MCF 10A (cell line): Measurements from ENCODE around the gene HPCAL1. TPM values are rescaled to one million over a fixed set of nuclear protein-coding genes. Genes with fewer than 3 reads are reported as not detected.

Experiments
- BruUV-seq: library from RNA; stranded (reverse); fragments of 400-500 nt; replicated peaks from 2 replicates; lab custom pipeline; 2021; lab: Mats Ljungman, UMichigan
- CTCF ChIA-PET: fragments of 300-600 bp; sonication (Branson Sonifier 250); formaldehyde crosslinking; extraction: SDS; loops from one replicate; lab custom pipeline; 2021; ENCODE audit warnings: antibody characterized with exemption, inconsistent platforms; lab: Yijun Ruan, JAX
- POLR2A ChIA-PET: fragments of 300-600, 350-650 bp; sonication (Branson Sonifier 250); formaldehyde crosslinking; extraction: SDS; loops from one replicate; lab custom pipeline; 2020; ENCODE audit warnings: antibody characterized with exemption, inconsistent platforms; lab: Yijun Ruan, JAX
- DNase-seq: peaks from one replicate; pipeline ENCODE4 v3.0.0-alpha.2; 2018; ENCODE audit not compliant: unreplicated experiment
- H3K27ac Mint-ChIP-seq: one replicate; pipeline ENCODE4 v1.8.0; 2022; ENCODE audit warnings: mild to moderate bottlenecking, low read depth, mixed read lengths; ENCODE audit not compliant: unreplicated experiment
- H3K27me3 Mint-ChIP-seq: one replicate; pipeline ENCODE4 v1.8.0; 2022; ENCODE audit warnings: mixed read lengths; ENCODE audit not compliant: insufficient read depth, unreplicated experiment
- H3K36me3 Mint-ChIP-seq: one replicate; pipeline ENCODE4 v1.8.0; 2022; ENCODE audit warnings: mild to moderate bottlenecking, moderate library complexity, mixed read lengths; ENCODE audit not compliant: insufficient read depth, unreplicated experiment
- H3K4me1 Mint-ChIP-seq: one replicate; pipeline ENCODE4 v1.8.0; 2022; ENCODE audit warnings: mixed read lengths; ENCODE audit not compliant: insufficient read depth, unreplicated experiment
- H3K4me3 Mint-ChIP-seq: one replicate; pipeline ENCODE4 v1.8.0; 2022; ENCODE audit warnings: mild to moderate bottlenecking, moderate library complexity, mixed read lengths; ENCODE audit not compliant: unreplicated experiment
- H3K9me3 Mint-ChIP-seq: one replicate; pipeline ENCODE4 v1.8.0; 2022; ENCODE audit warnings: mixed read lengths; ENCODE audit not compliant: unreplicated experiment
- CTCF ChIP-seq: fragments of 200-600 bp; IDR thresholded peaks from one replicate; pipeline ENCODE4 v1.8.0; 2022; ENCODE audit warnings: antibody characterized with exemption, mild to moderate bottlenecking; ENCODE audit not compliant: unreplicated experiment
- intact Hi-C: fragments of 100-400 bp; cut with micrococcal nuclease; formaldehyde crosslinking; loops from 2 replicates; pipeline ENCODE4 v1.14.1; 2022
- total RNA-seq: library from RNA; stranded (reverse); gene quantifications from 2 replicates; pipeline ENCODE4 v1.2.3, GENCODE V29; 2022

Gene HPCAL1
- total RNA-seq, 1 experiment from 2014 or later = 144 TPM

GRCh38 chr2:10475221-10475722 lies 172.6 kb downstream of the HPCAL1 start:
- H3K4me1 Mint-ChIP-seq = peaks cover 3% of the 10 kb centered on the region
- H3K4me3 Mint-ChIP-seq = no peak overlapping the region
- TF ChIP-seq CTCF = no peak
- H3K27me3 Mint-ChIP-seq = peaks cover 5% of the 10 kb centered on the region
- no peak overlapping the region for H3K27ac Mint-ChIP-seq
- intact Hi-C loops = no loop called here
- POLR2A ChIA-PET = no interaction called here
- H3K36me3 Mint-ChIP-seq = peaks cover 5% of the 10 kb centered on the region
- BruUV-seq = no TSS peak
- H3K9me3 Mint-ChIP-seq = no peaks in the 10 kb centered on the region
- DNase-seq = no peak
- CTCF ChIA-PET = no interaction called here

GRCh38 chr2:10475811-10476660 lies 173.3 kb downstream of the HPCAL1 start:
- no peak overlapping the region for H3K4me3 Mint-ChIP-seq
- no peak for TF ChIP-seq CTCF
- CTCF ChIA-PET = no interaction called here
- H3K4me1 Mint-ChIP-seq = peaks cover 9% of the 10 kb centered on the region
- no peaks in the 10 kb centered on the region for H3K9me3 Mint-ChIP-seq
- H3K27ac Mint-ChIP-seq = no peak overlapping the region
- no TSS peak for BruUV-seq
- H3K27me3 Mint-ChIP-seq = peaks cover 13% of the 10 kb centered on the region
- intact Hi-C loops = no loop called here
- no peak for DNase-seq
- POLR2A ChIA-PET = no interaction called here
- peaks cover 5% of the 10 kb centered on the region for H3K36me3 Mint-ChIP-seq

GRCh38 chr2:10476723-10477442 lies 174.2 kb downstream of the HPCAL1 start:
- Mint-ChIP-seq H3K4me3 (no peak overlapping the region), H3K36me3 (peaks cover 5% of the 10 kb centered on the region), H3K27me3 (peaks cover 21% of the 10 kb centered on the region), H3K27ac (no peak overlapping the region), H3K9me3 (no peaks in the 10 kb centered on the region), H3K4me1 (peaks cover 9% of the 10 kb centered on the region)
- intact Hi-C loops = no loop called here
- DNase-seq = no peak
- no TSS peak for BruUV-seq
- ChIA-PET POLR2A (no interaction called here), CTCF (no interaction called here)
- TF ChIP-seq CTCF = no peak

Other genes with a start within 250 kb of the HPCAL1 start
- not detected in 2 replicates for gene CYS1, start 222.5 kb upstream of the HPCAL1 start, total RNA-seq
- gene RRM2, start 180.2 kb upstream of the HPCAL1 start, total RNA-seq = 16.5 and 41.8 TPM in 2 replicates
- gene ODC1, start 145.4 kb downstream of the HPCAL1 start, total RNA-seq = 321 and 341 TPM in 2 replicates